ENCODE results near the gene ZNF570.
A peak's percentile ranks its signal among the peaks of the same experiment; 100 is the strongest.

ZNF570 gene

GRCh38 chr19:37468961-37469777 lies at the start of gene ZNF570:
Gene ZNF570 (plus strand): TSS chr19:37469356. CDS start chr19:37470355, 999 bp downstream.
- DNase-seq: peak; percentile 87

DNA sequence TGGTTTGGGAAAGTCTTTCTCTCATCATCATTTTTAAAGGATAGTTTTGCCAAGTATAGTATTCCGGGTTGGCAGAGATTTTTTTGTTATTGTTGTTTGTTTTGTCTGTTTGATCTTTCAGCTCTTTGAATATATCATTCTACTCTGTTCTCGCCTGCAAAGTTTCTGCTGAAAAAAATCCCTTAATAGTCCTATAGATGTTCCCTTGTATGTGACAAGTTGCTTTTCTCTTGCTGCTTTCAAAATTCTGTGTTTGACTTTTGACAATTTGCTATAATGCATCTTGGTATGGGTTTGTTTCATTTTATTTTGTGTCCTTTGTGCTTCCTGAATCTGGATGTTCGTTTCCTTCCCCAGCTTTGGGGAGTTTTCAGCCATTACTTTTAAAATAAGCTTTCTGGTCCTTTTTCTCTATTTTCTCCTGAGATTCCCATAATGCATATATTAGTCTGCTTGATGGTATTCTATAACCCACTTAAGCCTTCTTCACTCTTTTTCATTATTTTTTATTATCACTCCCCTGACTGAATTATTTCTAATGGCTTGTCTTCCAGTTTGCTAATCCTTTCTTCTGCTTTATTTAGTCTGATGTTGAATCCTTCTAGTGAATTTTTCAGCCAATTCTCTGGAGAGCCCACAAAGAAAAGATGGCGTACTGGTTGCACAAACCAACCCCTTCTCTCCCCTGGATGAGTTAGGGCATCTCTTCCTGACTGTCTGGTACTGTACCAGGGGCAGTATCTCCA lies 16.5 kb upstream of the ZNF570 start:
- no peak for DNase-seq

DNA sequence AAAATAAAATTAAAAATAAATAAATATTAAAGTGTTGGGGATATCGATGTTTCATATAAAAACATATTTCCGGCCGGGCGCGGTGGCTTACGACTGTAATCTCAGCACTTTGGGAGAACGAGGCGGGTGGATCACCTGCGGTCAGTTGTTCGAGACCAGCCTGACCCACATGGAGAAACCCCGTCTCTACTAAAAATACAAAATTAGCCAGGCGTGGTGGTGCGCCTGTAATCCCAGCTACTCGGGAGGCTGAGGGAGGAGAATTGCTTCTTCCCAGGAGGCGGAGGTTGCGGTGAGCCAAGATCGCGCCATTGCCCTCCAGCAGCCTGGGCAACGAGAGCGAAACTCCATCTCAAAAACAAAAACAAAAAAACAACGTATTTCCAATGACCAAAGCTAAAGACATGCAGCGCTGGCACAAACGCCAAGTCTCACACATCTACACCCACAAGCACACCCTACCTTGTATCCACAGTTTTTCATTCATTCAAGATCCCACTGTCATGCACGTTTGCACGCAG lies 2.8 kb upstream of the ZNF570 start:
- no peak for DNase-seq

DNA sequence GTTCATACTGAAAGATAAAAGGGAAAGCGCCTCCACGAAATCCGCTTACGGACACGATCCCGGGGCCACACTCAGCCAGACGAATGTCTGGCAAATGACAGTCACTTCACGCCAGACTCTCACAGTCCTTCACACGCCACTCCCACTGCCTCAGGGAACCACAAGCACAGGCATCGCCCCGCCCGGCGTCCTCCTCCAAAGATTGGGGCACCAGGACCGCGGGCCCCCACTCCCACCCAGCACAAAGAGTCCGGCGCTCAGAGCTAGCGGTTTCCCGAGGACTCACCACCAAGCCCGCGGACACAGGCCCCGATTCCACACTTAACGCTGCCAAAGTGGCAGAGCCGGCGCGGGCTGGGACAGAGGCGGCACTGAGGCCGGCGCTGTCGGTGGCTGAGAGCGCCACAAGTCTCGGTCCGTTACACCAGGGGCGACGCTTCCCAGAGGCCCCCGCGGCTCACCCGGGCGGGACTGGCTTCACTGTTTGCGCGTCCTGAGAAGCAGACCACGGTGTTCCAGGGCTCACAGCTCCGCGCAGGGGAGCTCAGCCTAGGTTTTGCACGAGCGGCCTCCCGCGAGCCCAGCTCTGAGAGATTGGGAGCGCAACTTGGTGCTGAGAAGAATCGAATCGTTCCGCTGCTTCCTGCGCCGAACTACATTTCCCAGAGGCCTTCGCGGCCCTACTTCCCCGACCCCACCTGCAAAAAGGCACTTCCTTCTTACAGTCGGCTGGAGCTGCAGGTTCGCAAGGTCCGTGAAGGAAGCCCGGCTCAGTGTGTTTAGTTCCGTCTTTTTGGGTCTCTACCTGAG lies 2.2 kb upstream of the ZNF570 start, which contains the start of gene ZNF569:
Gene ZNF569 (minus strand): TSS at position 647 of the 810 bp plus-strand sequence. CDS start 22,523 bp downstream, outside the sequence.
- DNase-seq: peak; percentile 92

DNA sequence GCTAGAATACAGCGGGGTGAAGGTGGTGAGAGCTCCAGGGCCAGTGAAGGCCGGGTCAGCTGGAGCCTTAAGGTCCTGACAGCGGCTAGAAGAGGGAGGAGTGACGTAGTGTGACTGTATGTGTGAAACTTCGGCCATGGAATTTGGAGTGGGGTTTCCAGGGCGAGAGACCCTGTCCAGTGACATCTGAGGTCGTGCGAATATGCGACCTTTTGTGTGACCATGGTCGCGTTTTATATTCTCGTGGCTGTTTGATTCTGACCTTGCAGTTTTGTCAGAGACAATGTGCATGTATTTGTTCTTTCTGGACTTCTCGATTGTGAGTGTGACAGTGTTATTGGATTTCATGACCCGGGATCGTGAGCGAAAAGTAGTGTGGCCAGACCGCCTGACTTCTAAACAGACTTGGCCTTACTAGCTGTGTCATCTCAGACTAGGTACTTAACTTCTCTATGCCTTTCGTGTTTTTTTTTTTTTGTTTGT lies 1.5 kb upstream of the ZNF570 start:
- no peak for DNase-seq

DNA sequence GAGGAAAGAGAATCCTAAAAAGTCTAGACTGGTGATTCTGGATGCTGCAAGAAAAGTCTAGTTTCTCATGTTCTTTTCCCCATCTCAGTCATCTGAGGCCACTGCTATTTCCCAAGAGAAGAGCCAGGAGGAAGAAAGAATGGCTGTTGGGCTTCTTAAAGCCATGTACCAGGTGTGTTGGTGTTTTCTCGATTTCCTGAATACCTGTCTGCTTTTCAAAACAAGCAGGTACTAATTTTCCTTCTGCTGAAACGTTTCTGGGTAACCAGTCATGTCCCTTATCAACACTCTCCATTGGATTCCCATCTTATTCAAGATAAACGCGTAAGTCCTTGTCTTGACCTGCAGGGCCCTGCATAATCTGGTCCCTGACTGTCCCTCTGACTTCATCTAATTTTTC lies 1.1 kb downstream of the ZNF570 start:
- DNase-seq: no peak

DNA sequence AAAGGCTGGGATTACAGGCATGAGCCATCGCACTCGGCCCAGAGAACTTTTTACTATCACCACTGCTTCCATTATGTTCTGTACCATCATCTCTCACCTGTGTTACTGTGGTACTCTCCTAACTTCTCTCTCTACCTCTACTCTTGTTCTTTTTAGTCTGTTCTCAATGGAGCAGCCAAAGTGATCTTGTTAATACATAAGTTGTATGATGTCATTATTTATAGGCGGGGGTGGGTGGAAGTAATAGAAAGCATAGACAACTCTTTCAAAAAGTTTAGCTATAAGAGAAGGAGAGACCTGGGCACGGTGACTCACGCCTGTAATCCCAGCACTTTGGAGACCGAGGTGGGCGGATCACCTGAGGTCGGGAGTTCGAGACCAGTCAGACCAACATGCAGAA lies 3.0 kb downstream of the ZNF570 start:
- DNase-seq: no peak

- no peak for DNase-seq
These were observed 15.4 kb downstream of the ZNF570 start for GRCh38 chr19:37484406-37485168.

DNA sequence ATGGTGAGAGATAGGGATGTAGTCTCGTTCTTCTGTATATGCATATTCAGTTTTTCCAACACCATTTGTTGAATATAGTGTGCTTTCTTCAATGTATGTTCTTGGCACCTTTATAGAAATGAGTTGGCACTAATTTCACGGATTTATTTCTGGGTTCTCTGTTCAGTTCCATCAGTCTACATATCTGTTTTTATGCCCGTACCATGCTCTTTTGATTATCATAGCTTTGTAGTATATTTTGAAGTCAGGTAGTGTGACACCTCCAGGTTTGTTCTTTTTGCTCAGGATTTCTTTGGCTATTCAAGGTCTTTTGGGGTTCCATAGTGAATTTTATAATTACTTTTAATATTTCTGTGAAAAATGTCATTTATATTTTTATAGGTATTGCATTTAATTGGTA lies 23.1 kb downstream of the ZNF570 start:
- no peak for DNase-seq

GRCh38 chr19:37505958-37506386 lies 36.8 kb downstream of the ZNF570 start:
- DNase-seq: no peak

DNA sequence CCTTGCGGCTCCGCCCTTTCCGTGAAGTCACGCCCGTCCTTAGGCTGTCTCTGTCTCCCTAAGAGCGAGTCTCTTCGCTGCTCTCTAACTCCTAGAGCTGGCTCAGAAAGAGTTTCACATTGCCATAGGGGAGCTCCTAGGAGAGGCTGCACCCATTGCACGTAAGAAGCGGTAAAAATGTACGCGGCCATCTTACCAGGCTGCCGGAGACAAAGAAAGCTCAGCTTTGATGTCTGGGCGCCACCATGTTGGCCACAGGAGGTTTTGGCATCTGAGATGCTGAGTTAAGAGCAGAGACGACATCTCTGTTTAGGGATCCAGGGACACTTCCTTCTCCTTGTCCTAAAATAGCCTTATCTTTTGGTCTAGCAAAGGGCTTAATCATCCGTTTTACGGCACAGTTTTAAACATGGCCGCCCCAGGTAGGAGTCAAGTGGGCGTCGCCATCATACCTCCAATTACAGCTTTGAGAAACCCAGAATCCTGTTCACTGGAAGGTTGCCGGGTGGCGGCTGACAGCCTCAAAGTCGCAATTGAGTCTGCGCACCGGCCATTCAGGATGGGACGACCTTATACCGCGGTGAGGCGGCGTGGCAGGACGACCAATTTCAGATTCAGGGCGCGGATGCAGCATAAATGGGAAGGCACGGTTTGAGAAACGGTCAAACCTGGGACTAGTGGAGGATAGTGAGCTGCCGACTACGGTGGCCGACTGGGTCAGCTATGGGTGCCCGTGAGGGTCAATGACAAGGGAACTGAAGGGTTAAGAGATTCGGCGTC lies 37.4 kb downstream of the ZNF570 start, which contains the start of gene ZNF793:
Gene ZNF793 (plus strand): TSS at position 553 of the 780 bp plus-strand sequence. CDS start 16,501 bp downstream, outside the sequence.
- DNase-seq: peak; percentile 87

- DNase-seq: no peak
These were observed 38.0 kb downstream of the ZNF570 start for GRCh38 chr19:37507167-37507464.

DNA sequence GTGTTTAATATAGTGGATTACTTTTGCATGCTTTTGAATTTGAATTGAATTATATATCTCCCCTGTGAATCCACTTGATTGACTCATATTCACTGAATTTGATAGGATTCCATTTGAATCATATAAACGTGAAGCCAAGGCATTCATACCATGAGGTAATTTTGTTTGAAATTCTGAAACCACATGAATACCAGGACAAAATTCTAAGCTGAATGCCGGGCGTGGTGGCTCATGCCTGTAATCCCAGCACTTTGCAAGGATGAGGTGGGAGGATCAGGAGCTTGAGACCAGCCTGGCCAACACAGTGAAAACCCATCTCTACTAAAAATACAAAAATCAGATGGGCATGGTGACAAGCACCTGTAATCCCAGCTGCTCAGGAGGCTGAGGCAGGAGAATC lies 42.0 kb downstream of the ZNF570 start:
- DNase-seq: no peak

- no peak for DNase-seq
These were observed 42.7 kb downstream of the ZNF570 start for GRCh38 chr19:37511821-37512220.

DNA sequence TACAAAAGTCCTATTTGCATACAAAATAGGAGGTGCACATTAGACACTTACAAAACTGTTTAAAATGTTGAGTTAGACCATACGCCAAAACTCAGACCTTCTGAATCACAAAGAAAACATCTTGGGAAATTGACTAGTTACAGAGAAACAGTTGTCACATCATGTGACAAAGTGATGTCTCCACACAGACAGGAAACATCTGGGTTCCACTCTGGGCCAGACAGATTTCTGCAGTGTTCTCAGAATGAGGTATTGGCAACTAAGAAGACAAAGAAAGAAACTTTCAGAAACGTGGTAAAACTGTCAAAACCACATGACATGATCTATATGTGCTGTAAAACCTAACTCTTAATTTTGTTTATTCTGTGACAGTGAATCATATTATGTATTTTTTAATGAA lies 44.2 kb downstream of the ZNF570 start:
- no peak for DNase-seq

GRCh38 chr19:37519890-37520289 lies 50.7 kb downstream of the ZNF570 start:
- DNase-seq: no peak

GRCh38 chr19:37537391-37537947 lies 68.3 kb downstream of the ZNF570 start:
- DNase-seq: no peak

All from CD4-positive, alpha-beta T cell treated with Interleukin-15 for 1 hour (primary cell).